Osteocyte (in vitro differentiated cells): Measurements from ENCODE around the gene YTHDC2. TPM values are rescaled to one million over a fixed set of nuclear protein-coding genes. Genes with fewer than 3 reads are reported as not detected.
A peak's percentile ranks its signal among the peaks of the same experiment; 100 is the strongest.

Experiments
- DNase-seq: peaks from one replicate; pipeline ENCODE4 v3.0.0; 2021; ENCODE audit warnings: mixed read lengths; ENCODE audit not compliant: unreplicated experiment; ENCODE audit errors: extremely low spot score
- H3K27ac Mint-ChIP-seq: one replicate; pipeline ENCODE4 v1.8.0; 2021; ENCODE audit warnings: mild to moderate bottlenecking, mixed read lengths; ENCODE audit not compliant: unreplicated experiment
- H3K27me3 Mint-ChIP-seq: one replicate; pipeline ENCODE4 v1.8.0; 2021; ENCODE audit warnings: mixed read lengths; ENCODE audit not compliant: unreplicated experiment
- H3K36me3 Mint-ChIP-seq: one replicate; pipeline ENCODE4 v1.8.0; 2021; ENCODE audit warnings: mixed read lengths; ENCODE audit not compliant: unreplicated experiment
- H3K4me1 Mint-ChIP-seq: one replicate; pipeline ENCODE4 v1.8.0; 2021; ENCODE audit warnings: mixed read lengths; ENCODE audit not compliant: unreplicated experiment
- H3K4me3 Mint-ChIP-seq: one replicate; pipeline ENCODE4 v1.8.0; 2021; ENCODE audit warnings: mild to moderate bottlenecking, moderate library complexity, mixed read lengths; ENCODE audit not compliant: unreplicated experiment
- H3K9me3 Mint-ChIP-seq: one replicate; pipeline ENCODE4 v1.8.0; 2021; ENCODE audit warnings: mixed read lengths; ENCODE audit not compliant: unreplicated experiment
- CTCF ChIP-seq: fragments of 200-600 bp; sonication (generic); IDR thresholded peaks from 2 replicates; pipeline ENCODE4 v1.5.0; 2021; ENCODE audit warnings: antibody characterized with exemption, mild to moderate bottlenecking, moderate library complexity
- total RNA-seq: library from RNA; stranded (reverse); gene quantifications from 2 replicates; pipeline ENCODE4 v1.2.1, GENCODE V29; 2021

Gene YTHDC2
- total RNA-seq, 1 donor from 2014 or later: 22.7 TPM

DNA sequence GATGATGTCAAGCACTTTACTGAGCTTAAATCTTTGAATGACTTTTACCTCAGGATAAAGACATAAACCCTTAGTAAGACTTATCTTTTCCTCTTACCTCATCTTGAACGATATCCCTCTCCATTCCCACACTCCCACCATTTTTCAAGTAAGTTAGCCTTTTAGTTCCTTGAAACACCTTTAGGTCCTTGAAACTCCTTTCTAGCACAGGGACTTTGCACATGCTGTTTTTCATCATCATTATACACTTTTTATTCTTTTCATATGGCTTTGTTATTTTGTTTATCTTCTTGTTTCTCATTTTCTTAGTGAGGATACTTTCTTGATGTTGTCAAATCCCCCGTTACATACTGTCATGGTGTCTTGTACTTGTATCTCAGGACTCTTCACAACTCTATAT is 24.8 kb downstream of the YTHDC2 start:
- Mint-ChIP-seq H3K27me3 (no peaks in the 10 kb centered on the region), H3K36me3 (peaks cover 45% of the 10 kb centered on the region), H3K27ac (no peak overlapping the region), H3K4me3 (no peak overlapping the region), H3K9me3 (no peaks in the 10 kb centered on the region), H3K4me1 (no peaks in the 10 kb centered on the region)
- TF ChIP-seq CTCF: no peak
- DNase-seq: no peak

- Mint-ChIP-seq H3K27ac (peak overlapping the region; percentile 12), H3K4me1 (peaks cover 11% of the 10 kb centered on the region), H3K4me3 (no peak overlapping the region)
Measured at GRCh38 chr5:113546703-113547183, 33.2 kb downstream of the YTHDC2 start.

GRCh38 chr5:113548396-113548795 is 34.9 kb downstream of the YTHDC2 start:
- peaks cover 56% of the 10 kb centered on the region for H3K36me3 Mint-ChIP-seq
- no peaks in the 10 kb centered on the region for H3K9me3 Mint-ChIP-seq
- no peak for TF ChIP-seq CTCF
- H3K27me3 Mint-ChIP-seq: no peaks in the 10 kb centered on the region
- no peak overlapping the region for H3K27ac Mint-ChIP-seq
- DNase-seq: no peak
- H3K4me3 Mint-ChIP-seq: no peak overlapping the region
- peaks cover 11% of the 10 kb centered on the region for H3K4me1 Mint-ChIP-seq

More at GRCh38 chr5:113546703-113547183, 33.2 kb downstream of the YTHDC2 start:
- no peak for TF ChIP-seq CTCF
- Mint-ChIP-seq H3K9me3 (no peaks in the 10 kb centered on the region), H3K36me3 (peaks cover 45% of the 10 kb centered on the region), H3K27me3 (no peaks in the 10 kb centered on the region)
- no peak for DNase-seq

DNA sequence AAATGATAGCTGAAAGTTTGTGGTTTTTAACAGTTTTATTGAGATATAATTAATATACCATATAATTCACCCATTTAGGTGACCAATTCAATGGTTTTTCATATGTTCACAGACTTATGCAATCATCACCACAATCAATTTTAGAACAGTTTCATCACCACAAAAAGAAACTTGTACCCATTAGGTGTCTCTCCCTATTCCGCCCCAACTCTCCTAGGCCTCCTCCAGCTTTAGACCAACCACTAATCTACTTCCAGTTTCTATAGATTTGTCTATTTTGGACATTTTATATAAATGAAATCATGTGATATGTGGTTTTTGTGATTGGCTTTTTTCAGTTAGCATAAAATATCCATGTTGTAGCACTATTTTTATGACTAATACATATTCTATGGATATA is 38.6 kb downstream of the YTHDC2 start:
- no peak for DNase-seq
- H3K4me1 Mint-ChIP-seq: peaks cover 3% of the 10 kb centered on the region
- H3K36me3 Mint-ChIP-seq: peaks cover 43% of the 10 kb centered on the region

GRCh38 chr5:113552620-113553019 is 39.1 kb downstream of the YTHDC2 start:
- Mint-ChIP-seq H3K4me3 (no peak overlapping the region), H3K4me1 (no peaks in the 10 kb centered on the region), H3K27me3 (no peaks in the 10 kb centered on the region), H3K9me3 (no peaks in the 10 kb centered on the region), H3K36me3 (peaks cover 43% of the 10 kb centered on the region), H3K27ac (no peak overlapping the region)
- DNase-seq: no peak
- TF ChIP-seq CTCF: no peak

More for the DNA sequence above, 38.6 kb downstream of the YTHDC2 start:
- no peak for TF ChIP-seq CTCF
- Mint-ChIP-seq H3K27me3 (no peaks in the 10 kb centered on the region), H3K9me3 (no peaks in the 10 kb centered on the region), H3K27ac (no peak overlapping the region), H3K4me3 (no peak overlapping the region)
